GM18508 (cell line): ENCODE results near the gene RAB6A.
"Not testable (repeated sequence)": the region's sequence is repeated elsewhere in the genome, so short reads cannot be mapped to it uniquely, and the experiment has no call there.

Experiments
- ATAC-seq: cut with Tn5 transposase; IDR thresholded peaks from one replicate; pipeline ENCODE4 v1.9.1; 2021; ENCODE audit warnings: moderate number of reproducible peaks; ENCODE audit not compliant: insufficient read depth, unreplicated experiment

RAB6A gene

GRCh38 chr11:73729594-73730206 lies 31.2 kb downstream of the RAB6A start:
- ATAC-seq: no peak

DNA sequence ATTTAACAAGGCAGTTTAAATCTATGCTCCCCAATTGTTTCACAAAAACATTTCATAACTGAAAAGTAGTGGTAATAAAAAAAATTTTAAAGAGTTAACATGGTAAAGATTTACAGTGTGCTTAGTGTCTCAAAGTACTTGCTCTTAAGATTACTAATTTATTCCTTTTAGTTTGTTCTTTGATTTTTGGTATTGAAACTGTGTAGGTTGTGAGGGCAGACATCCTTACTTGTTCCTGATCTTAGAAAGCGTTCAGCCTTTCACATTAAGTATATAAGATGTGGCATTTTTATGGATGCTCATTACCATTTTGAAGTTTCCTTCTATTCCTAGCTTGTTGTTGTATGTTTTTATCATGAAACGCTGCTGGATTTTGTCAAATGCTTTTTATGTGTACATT lies 32.9 kb downstream of the RAB6A start:
- no peak for ATAC-seq

DNA sequence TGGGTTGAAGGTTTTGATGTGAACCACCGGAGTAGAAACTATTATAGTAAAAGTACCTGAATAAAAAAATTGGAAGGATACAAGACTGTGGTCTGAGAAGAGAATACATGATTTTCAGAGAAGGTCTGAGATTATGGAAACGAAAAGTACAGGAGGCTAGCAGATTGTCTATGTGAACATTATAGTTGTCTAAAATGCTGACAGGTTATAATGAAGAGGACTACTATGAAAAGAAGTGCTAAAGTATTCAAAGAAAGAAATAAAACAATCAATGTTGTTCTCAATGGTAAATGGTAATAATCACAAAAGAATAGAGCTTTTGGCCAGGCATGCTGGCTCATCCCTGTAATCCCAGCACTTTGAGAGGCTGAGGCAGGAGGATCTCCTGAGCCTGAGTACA lies 34.0 kb downstream of the RAB6A start:
- no peak for ATAC-seq

- no peak for ATAC-seq
These were observed 43.7 kb downstream of the RAB6A start for GRCh38 chr11:73717136-73717535.

DNA sequence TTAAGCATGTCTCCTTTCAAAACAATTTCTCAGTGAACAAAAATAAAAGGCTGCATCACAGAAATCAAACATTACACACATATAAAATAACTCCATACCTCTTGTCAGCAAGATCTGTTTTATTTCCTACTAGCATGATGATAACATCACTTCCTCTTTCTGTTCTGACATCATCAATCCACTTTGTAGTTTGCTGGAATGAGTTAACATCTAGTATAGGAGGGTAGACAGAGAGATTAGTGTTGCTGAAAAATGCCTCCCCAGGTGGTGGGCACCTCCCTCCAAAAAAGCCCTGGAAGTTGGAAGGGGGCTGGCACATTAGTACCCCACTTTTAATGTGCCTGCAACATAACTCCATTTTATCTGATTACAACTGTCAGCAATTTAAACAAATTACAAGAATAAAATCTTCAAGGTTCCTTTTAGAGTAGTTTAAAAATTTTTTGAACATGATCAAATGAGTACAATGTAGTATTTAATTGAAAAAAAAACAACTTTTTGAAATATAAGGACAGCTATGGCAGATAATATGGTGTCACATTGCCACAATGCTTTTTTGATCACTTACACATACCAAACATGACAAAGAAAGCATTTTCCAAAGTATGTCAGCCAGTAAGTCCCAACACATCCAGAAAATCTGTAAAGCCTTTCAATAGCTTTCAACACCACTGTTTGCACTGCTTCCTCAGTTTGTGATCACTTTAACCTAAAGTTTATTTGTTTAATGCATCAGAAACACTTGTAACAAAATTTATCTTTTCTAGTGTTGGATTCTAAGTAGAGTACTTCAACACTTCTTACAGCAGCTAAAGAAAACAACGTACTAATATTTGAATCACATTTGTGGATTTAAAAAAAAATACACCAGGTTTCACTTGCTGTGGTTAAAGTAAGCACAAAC lies 44.5 kb downstream of the RAB6A start:
- ATAC-seq: no peak

DNA sequence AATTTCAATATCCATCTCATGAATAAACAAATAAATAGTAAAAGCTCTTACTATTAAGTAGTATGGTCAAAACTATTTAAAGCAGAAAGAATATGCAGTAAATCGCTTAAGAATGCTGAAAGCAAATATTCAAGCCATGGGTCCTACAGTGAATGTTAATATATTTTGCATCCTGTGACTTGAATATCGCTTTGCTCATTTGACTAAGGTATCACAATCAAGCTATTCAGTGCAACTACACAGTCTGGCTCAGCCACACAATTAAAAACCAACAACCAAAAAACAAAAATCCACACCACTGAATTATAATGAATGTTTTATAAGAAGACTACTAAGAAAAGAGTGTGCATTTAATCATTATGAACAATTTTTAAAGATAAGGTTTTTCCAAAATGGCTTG lies 45.3 kb downstream of the RAB6A start:
- no peak for ATAC-seq

DNA sequence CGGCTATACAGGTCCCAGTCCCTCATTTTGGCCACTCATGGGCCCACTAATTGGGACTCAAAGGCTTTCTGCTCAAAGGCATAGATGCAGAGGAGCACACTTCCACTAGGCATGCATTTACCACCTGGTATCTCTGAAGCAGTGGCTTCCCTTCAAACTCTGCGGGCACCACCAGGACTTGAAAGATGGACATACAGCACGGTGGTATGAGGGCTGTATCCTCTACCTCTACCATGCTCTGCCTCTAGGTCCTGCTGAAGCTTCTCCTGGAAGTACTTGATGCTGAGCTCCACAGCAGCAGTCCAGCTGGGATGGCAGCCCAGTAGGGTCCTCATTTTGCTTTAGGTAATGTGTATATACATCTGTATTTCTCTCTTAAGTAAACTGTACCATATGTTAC lies 49.9 kb downstream of the RAB6A start:
- no peak for ATAC-seq

- ATAC-seq: no peak
These were observed 55.8 kb downstream of the RAB6A start for GRCh38 chr11:73705053-73705452.

DNA sequence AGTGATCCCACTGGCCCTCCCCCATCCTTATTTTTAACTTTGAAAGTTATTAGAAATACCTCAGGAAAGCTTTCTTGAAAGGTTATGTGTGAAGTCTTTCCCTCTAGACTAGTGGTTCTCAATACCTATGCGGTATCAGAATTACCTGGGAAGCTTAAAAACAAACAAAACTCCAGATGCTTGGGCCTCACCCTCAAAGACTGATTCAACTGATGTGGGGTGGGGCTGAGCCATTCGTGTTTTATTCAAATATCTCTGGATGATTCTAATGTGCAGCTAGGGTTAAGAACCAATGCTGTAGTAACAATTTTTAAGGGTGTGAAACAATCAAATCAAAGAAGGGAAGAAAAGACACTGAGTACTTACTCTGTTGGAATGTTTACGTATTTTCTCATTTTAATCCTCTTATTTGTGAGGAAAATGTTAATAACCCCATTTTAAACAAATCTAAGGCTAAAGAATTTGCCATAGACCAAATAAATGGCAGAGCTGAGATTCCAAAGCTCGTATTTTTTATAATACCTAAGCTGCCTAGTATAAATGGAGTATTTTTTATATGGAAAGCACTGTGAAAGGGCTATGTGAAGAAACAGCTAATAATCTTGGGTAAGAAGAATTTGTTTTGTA lies 66.9 kb downstream of the RAB6A start:
- no peak for ATAC-seq

DNA sequence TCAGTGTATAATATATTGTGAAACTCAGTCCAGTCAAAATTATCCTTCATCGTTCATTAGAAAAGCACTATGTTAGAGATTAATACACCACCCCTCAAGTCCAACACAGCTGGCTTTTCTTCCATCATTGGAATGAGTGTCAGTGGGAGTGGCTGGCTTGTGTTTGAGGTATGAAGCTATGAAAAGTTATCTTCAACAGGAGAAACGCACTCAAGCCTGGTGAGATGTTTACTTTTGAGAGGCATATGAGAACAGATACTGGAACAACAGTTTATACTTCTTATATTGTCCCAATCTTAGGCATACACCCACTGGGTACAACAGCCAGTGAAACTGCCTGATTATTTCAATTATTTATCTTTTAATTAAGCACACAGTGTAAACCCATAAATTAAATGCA lies 80.2 kb downstream of the RAB6A start:
- no peak for ATAC-seq

GRCh38 chr11:73676552-73676951 lies 84.3 kb downstream of the RAB6A start:
- ATAC-seq: not testable (repeated sequence)

DNA sequence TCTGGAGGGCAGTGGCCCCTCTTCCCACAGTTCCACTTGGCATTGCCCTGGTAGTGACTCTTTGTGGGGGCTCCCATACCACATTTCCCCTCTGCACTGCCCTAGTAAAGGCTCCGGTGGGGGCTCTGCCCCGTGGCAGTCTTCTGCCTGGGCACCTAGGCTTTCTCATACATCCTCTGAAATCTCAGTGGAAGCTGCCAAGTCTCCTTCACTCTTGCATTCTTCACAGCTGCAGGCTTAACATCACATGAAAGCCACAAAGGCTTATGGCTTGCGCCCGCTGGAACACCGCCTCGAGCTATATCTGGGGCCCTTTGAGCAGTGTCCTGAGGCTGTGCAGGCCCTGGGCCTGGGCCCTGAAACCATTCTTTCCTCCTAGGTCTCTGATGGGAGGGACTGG lies 89.2 kb downstream of the RAB6A start:
- ATAC-seq: no peak

DNA sequence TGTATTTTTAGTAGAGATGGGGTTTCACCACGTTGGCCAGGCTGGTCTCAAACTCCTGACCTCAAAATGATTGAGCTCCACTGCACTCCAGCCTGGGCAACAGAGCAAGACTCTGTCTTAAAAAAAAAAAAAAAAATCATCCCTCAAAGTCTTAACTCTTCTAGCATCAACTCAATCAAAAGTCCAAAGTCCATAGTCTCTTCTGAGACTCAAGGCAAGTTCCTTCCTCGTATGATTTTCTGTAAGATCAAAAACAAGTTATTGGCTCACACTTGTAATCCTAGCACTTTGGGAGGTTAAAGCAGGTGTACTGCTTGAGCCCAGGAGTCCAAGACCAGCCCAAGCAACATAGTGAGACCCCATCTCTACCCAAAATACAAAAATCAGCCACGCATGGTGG lies 90.1 kb downstream of the RAB6A start:
- no peak for ATAC-seq

GRCh38 chr11:73667891-73668290 lies 93.0 kb downstream of the RAB6A start:
- ATAC-seq: no peak

GRCh38 chr11:73664877-73665276 lies 96.0 kb downstream of the RAB6A start:
- ATAC-seq: no peak

DNA sequence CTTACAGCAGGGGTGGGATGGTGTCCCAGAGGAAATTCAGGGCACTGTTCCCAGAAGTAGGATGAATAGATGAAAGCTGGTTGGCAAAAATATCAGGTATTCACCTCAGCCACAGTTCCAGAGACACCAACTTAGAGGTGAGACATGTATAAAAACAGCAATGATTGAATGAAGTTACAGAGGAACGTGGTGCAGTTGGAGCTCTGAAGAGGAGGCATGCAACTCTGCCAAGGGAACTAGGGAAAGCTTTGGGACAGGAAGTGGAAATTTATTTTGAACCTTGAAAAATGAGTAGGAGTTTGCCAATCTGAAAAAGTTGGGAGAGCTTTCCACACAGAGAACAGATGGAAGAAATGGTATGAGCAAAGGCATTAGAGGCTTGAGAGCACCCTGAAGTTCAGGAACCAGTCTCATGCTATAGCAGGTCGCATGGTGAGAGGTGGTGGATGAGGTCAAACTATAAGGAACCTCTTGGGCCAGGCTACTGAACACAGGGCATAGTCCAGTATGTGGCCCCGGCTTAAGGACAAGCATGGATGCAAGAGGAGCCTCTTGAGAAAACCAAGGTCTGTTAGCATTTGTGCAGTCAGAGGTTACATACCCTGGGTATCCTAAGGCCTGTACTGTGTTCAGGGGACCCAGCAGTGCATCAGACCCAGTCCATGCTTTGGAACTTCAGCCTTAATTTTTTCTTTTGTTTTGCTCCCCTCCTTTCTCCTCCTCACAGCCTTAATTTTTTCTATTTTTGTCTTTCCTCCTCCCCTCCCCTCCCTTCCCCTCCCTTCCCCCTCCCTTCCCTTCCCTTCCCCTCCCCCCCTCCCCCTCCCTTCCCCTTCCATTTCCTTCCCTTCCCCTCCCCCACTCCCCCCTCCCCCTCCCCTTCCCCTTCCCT lies 97.0 kb downstream of the RAB6A start:
- no peak for ATAC-seq

- no peak for ATAC-seq
These were observed 98.3 kb downstream of the RAB6A start for GRCh38 chr11:73662445-73663157.

DNA sequence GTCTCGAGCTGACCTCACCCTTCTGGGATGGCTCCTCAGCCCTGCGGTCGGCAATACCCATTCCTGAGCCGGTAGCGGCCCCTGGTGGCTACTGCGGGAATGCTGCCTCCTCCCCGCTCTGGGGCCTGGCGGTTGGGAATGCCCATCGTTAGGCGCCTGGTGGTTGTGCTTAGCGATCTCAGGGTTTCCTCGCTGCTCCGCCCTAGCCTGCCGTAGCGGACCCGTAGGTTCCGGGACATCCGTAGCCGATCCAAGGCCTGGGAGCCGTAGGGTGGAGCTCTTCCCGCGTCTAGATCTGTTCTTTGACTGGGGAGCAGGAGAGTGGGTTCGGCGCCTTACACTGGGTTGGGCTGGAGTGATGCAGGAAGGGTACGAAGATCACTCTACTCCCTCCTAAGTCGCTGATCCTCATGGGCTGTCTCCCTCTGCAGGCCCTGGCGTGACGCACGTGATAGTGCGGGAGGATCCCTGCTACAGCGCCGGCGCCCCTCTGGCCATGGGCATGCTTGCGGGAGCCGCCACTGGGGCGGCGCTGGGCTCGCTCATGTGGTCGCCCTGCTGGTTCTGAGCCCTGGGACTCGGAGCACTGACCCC lies 99.7 kb downstream of the RAB6A start:
- ATAC-seq: no peak

DNA sequence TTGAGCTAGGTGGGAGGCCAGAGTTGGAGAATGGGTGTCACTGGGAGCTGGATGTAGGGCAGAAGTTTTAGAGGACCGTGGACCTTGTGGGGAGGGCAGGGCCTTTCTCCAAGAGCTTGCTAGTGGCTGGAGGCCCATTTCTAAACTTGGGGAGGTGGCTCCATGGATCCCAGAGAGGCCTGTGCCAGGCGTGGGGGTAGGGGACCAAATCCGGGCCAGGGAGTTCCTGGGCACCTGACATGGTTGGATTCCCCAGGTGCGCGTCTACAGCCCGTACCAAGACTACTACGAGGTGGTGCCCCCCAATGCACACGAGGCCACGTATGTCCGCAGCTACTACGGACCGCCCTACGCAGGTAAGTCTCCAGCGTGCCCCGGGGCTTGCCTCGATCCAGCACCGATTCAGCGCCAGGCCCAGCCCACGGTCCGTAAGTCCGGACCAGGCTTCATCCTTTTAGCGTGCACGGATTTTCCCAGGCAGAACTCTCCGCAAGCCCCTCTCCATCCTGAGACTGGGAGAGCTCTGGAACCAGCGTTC lies 100.3 kb downstream of the RAB6A start:
- no peak for ATAC-seq
